Measurements from ENCODE around the gene KRT84. TPM values are rescaled to one million over a fixed set of nuclear protein-coding genes. Genes with fewer than 3 reads are reported as not detected.
"Not testable (repeated sequence)": the region's sequence is repeated elsewhere in the genome, so short reads cannot be mapped to it uniquely, and the experiment has no call there.

KRT84 gene
- polyA plus RNA-seq, 1 donor = not detected

DNA sequence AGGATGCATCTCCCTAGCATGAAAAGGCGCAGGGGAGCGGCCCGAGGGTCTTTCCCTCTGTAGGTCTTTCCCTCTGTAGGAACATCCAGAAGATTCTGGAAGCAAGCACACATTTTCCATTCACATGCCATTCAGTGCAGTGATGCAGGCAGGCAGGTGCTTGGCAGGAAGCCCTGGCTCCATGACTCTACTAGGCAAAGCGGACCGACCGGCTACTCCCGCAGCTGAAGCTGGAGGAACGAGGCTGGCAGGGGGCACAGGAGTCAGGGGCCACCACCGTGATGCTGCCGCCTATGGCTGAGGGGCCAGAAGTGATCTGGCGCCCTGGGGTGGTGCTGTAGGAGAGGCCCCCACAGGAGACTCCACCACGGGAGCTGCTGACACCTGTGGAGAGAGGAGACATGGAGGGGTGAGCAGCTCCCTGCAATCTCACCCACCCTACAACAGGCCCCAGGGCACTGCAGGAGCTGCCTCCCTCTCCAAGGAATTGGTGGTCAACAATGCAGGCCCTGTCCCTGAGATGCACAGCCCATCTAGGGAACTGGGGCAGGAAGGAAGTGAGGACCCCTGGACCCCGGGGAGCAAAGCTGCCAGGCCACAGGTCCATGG, 24.7 kb downstream of the KRT84 start:
- no peak for DNase-seq

- no peak for DNase-seq
These were observed 25.3 kb downstream of the KRT84 start for GRCh38 chr12:52360106-52360662.

GRCh38 chr12:52359621-52360061, 25.8 kb downstream of the KRT84 start:
- no peak for DNase-seq

- DNase-seq = no peak
These were observed 26.7 kb downstream of the KRT84 start for GRCh38 chr12:52358575-52359350.

GRCh38 chr12:52356762-52357580, 28.5 kb downstream of the KRT84 start:
- no peak for DNase-seq

GRCh38 chr12:52356031-52356761, 29.3 kb downstream of the KRT84 start:
- DNase-seq = no peak

DNA sequence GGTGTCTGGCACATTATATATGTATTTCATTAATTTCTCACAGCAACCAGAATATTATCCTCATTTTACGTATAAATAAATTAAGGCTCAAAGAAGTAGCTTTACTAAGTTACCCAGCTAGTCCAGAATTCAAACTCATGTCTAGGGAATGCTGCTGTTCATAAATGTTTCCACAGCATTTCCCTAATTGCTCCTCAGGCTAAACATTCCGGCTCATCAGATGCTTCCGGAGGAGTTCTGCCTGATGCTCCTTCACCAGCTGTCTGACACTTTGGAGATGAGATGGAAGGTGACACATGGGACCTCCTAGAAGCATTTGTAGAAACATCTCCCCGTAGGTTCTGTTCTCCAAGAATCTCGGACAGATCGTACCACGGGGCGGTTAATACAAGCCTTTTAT, 30.3 kb downstream of the KRT84 start:
- no peak for DNase-seq

GRCh38 chr12:52354200-52354599, 31.3 kb downstream of the KRT84 start:
- DNase-seq = no peak

- DNase-seq = no peak
These were observed 31.7 kb downstream of the KRT84 start for GRCh38 chr12:52353766-52354165.

- no peak for DNase-seq
These were observed 32.5 kb downstream of the KRT84 start for GRCh38 chr12:52352951-52353350.

- DNase-seq = no peak
These were observed 34.0 kb downstream of the KRT84 start for GRCh38 chr12:52351196-52352059.

DNA sequence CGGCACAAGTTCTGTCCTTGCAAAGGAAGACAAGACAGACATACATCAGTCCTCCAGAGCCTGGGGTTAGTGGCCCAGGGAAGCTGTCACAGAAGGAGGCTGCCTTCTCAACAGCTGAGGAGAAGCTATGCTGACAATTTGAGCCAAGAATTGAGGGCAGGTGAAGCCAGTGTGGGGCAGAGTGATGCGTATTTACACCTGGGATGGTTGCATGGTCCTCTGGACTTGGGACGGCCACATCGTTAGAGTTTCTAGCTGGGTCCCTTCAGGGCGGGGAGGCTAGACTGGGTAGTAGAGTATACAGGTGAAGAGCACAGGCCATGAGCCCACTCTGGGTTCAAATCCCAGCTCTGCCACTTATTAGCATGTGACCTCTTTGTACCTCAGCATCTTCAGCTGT, 34.7 kb downstream of the KRT84 start:
- no peak for DNase-seq

GRCh38 chr12:52350021-52350620, 35.3 kb downstream of the KRT84 start:
- DNase-seq = no peak

GRCh38 chr12:52349196-52349595, 36.3 kb downstream of the KRT84 start:
- no peak for DNase-seq

DNA sequence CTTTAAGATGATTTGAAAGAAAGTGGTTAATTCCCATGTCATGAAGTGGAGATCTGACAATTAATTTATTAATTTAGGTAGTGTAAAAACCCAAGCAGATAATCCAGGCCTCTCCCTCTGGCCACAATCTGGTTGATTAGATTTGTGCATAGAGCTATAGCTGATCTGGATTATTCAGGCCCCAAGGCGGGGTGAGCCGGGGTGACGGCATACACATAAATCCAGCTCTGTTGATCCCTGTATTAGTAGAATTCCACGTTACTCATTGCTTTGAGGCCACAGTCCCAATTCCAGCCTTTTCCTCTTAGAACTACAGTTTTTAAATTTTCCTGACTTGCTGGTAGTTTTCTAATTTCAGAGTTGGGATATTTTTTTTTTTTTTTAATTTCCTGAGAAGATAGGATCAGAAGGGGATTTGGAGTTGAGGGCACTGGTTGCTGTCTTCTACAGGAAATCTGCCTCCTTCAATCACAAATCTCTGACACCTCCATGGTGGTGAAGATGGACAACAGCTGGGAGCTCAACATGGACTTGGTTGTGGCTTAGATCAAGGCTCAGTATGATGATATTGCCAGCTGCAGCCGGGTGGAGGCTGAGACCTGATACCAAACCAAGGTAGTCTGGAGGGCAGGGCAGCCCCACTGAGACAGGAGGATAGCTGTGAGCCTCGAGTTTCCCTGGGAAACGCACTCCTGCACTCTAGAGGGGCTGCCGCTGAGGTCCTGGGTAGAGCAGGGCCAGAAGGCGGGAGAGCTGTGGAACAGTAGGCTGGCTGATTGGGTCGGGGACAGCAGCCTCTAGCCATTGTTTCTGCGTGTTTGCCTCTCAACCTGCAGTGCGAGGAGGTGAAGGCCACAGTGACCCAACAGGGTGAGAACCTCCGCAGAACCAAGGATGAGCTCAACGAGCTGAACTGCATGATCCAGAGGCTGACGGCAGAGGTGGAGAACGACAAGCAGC, 37.6 kb downstream of the KRT84 start:
- DNase-seq = no peak

GRCh38 chr12:52347016-52347415, 38.4 kb downstream of the KRT84 start:
- no peak for DNase-seq

DNA sequence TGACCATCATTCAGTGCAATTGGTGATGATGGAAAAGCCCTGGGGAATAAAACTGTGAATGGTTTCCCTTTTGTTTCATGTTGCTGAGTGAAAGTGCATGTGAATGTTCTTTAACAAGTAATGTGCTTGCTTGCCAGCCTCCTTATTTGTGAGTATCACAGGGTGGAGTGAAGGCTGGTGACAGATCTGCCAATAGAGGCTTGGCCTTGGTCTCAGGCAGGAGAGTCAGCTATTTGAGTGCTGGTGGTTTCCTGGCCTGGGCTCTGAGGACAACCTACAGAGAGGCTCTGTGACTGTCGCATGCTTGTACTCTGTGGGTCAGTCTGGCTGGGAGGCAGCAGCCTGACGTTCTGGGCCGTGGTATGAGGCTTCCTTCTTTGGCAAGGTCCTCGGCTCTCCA, 38.9 kb downstream of the KRT84 start:
- no peak for DNase-seq

DNA sequence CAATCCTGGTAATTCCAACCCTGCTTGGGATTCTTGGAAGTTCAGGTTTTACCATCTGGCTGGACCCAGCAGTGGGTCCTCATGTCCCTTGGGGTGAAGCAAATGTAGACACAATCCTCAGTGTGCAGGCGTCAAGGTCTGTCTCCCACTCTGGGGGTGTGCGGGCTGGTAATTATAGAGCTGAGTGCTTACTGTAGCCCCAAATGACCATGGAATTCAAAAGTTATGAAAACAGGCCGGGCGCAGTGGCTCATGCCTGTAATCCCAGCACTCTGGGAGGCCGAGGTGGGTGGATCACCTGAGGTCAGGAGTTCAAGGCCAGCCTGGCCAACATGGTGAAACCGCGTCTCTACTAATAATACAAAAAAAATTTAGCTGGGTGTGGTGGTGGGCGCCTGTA, 40.4 kb downstream of the KRT84 start:
- not testable (repeated sequence) for DNase-seq

- no peak for DNase-seq
These were observed 41.3 kb downstream of the KRT84 start for GRCh38 chr12:52344111-52344510.
